Measurements from ENCODE around the gene POLRMT.

POLRMT gene

GRCh38 chr19:575527-576506, 57.5 kb downstream of the POLRMT start:
- ChIA-PET CTCF (no interaction called here), POLR2A (interaction anchor here (1.7 kb wide), 1 partner anchor 45 kb away, joined by 9 read pairs; the partner anchor contains the start of gene CDC34)
- no peak for DNase-seq (ENCODE audit: extremely low spot score)
- TF ChIP-seq ELF4 (IDR thresholded peaks at IDR 0.05) (no peak), CTBP1 (IDR thresholded peaks at IDR 0.05; ENCODE audit: borderline replicate concordance) (no peak), SUZ12 (IDR thresholded peaks at IDR 0.05) (no peak), TARDBP (IDR thresholded peaks at IDR 0.05) (no peak), NFRKB (IDR thresholded peaks at IDR 0.05) (no peak), PKNOX1 (IDR thresholded peaks at IDR 0.05) (no peak)

- ChIA-PET CTCF (no interaction called here), POLR2A (interaction anchor here (0.9 to 1.7 kb wide), 4 partner anchors 9 to 60 kb away, joined by 3 to 9 read pairs (median 4); partner anchors contain the start of gene CDC34)
- DNase-seq (ENCODE audit: extremely low spot score): no peak
- TF ChIP-seq ELF4 (IDR thresholded peaks at IDR 0.05): no peak
- TF ChIP-seq NFRKB (IDR thresholded peaks at IDR 0.05): no peak
- no peak for TF ChIP-seq FOXA1 (IDR thresholded peaks at IDR 0.05)
- no peak for TF ChIP-seq TARDBP (IDR thresholded peaks at IDR 0.05)
- TF ChIP-seq LEF1 (IDR thresholded peaks at IDR 0.05; ENCODE audit: borderline replicate concordance): no peak
- TF ChIP-seq FOXM1 (IDR thresholded peaks at IDR 0.05; ENCODE audit: borderline replicate concordance): no peak
- TF ChIP-seq FOXK2 (IDR thresholded peaks at IDR 0.05): no peak
- no peak for TF ChIP-seq SUZ12 (IDR thresholded peaks at IDR 0.05)
- TF ChIP-seq BHLHE40 (IDR thresholded peaks at IDR 0.05; ENCODE audit: borderline replicate concordance): no peak
- no peak for TF ChIP-seq CTBP1 (IDR thresholded peaks at IDR 0.05; ENCODE audit: borderline replicate concordance)
- no peak for TF ChIP-seq HDGF (IDR thresholded peaks at IDR 0.05; ENCODE audit: borderline replicate concordance)
- TF ChIP-seq L3MBTL2 (conservative IDR thresholded peaks at IDR 0.05): no peak
- TF ChIP-seq ARNT (IDR thresholded peaks at IDR 0.05): no peak
- TF ChIP-seq ZNF384 (IDR thresholded peaks at IDR 0.05): no peak
- no peak for TF ChIP-seq PKNOX1 (IDR thresholded peaks at IDR 0.05)
- no peak for TF ChIP-seq SP1 (IDR thresholded peaks at IDR 0.05)
Observed at GRCh38 chr19:574658-575526, 58.4 kb downstream of the POLRMT start.

GRCh38 chr19:573519-573825, 59.9 kb downstream of the POLRMT start:
- ChIA-PET POLR2A (no interaction called here), CTCF (no interaction called here)
- DNase-seq (ENCODE audit: extremely low spot score): no peak
- TF ChIP-seq NFRKB (IDR thresholded peaks at IDR 0.05) (no peak), CTBP1 (IDR thresholded peaks at IDR 0.05; ENCODE audit: borderline replicate concordance) (no peak), PKNOX1 (IDR thresholded peaks at IDR 0.05) (no peak), BHLHE40 (IDR thresholded peaks at IDR 0.05; ENCODE audit: borderline replicate concordance) (no peak), FOXA1 (IDR thresholded peaks at IDR 0.05) (no peak), SP1 (IDR thresholded peaks at IDR 0.05) (no peak), SUZ12 (IDR thresholded peaks at IDR 0.05) (no peak), HDGF (IDR thresholded peaks at IDR 0.05; ENCODE audit: borderline replicate concordance) (no peak), FOXK2 (IDR thresholded peaks at IDR 0.05) (no peak), L3MBTL2 (conservative IDR thresholded peaks at IDR 0.05) (no peak), TARDBP (IDR thresholded peaks at IDR 0.05) (no peak), FOXM1 (IDR thresholded peaks at IDR 0.05; ENCODE audit: borderline replicate concordance) (no peak), ZNF384 (IDR thresholded peaks at IDR 0.05) (no peak), LEF1 (IDR thresholded peaks at IDR 0.05; ENCODE audit: borderline replicate concordance) (no peak), ARNT (IDR thresholded peaks at IDR 0.05) (no peak), ELF4 (IDR thresholded peaks at IDR 0.05) (no peak)

- TF ChIP-seq ZNF384 (IDR thresholded peaks at IDR 0.05) (no peak), L3MBTL2 (conservative IDR thresholded peaks at IDR 0.05) (0 out of 2 replicates have a peak, but pooled peaks have one; percentile 21)
- ChIA-PET CTCF (no interaction called here), POLR2A (interaction anchor here (1.0 to 1.1 kb wide), 2 partner anchors 41 to 55 kb away, joined by 3 read pairs; partner anchors contain the start of gene CDC34)
- no peak for DNase-seq (ENCODE audit: extremely low spot score)
Observed at GRCh38 chr19:572743-573518, 60.4 kb downstream of the POLRMT start.

- ChIA-PET CTCF (no interaction called here), POLR2A (interaction anchor here (0.9 to 1.1 kb wide), 5 partner anchors 16 to 83 kb away, joined by 3 to 5 read pairs (median 3); partner anchors contain the start of gene CDC34)
- DNase-seq (ENCODE audit: extremely low spot score): peak; percentile 99
- TF ChIP-seq LEF1 (IDR thresholded peaks at IDR 0.05; ENCODE audit: borderline replicate concordance) (0 out of 2 replicates have a peak, but pooled peaks have one; percentile 14), L3MBTL2 (conservative IDR thresholded peaks at IDR 0.05) (0 out of 2 replicates have a peak, but pooled peaks have one; percentile 13), ARNT (IDR thresholded peaks at IDR 0.05) (peak; percentile 66), CTBP1 (IDR thresholded peaks at IDR 0.05; ENCODE audit: borderline replicate concordance) (no peak)
Observed at GRCh38 chr19:572140-572742, 61.1 kb downstream of the POLRMT start, which contains the start of gene BSG. BSG (plus strand) TSS chr19:572596; CDS start chr19:572635, 39 bp downstream.

Data from HEK293T (cell line).